ENCODE results near the gene TOX4.
"Not testable (repeated sequence)": the region's sequence is repeated elsewhere in the genome, so short reads cannot be mapped to it uniquely, and the experiment has no call there.

TOX4 gene

DNA sequence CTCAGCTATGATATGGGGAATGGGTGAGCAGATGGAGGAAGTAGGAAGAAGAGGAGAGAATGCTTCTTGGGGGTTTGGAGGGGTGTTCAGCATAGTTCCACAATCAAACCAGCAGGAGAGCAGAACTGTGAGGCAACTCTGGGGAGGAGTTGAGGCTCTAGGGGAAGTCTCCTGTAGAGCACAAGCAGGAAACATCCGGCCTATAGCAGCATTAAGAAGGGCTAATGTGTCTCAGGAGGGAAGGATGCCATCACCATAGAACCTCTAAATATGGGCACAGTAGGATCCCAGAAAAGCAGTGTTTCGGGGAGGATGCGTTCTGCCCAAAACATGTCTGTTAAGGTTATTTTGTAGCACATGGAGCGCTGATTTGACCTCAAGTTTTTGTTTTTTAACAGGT lies 57.6 kb downstream of the TOX4 start:
- no peak for DNase-seq (ENCODE audit: low read depth in 1 of 2, low spot score in 1 of 2)

DNA sequence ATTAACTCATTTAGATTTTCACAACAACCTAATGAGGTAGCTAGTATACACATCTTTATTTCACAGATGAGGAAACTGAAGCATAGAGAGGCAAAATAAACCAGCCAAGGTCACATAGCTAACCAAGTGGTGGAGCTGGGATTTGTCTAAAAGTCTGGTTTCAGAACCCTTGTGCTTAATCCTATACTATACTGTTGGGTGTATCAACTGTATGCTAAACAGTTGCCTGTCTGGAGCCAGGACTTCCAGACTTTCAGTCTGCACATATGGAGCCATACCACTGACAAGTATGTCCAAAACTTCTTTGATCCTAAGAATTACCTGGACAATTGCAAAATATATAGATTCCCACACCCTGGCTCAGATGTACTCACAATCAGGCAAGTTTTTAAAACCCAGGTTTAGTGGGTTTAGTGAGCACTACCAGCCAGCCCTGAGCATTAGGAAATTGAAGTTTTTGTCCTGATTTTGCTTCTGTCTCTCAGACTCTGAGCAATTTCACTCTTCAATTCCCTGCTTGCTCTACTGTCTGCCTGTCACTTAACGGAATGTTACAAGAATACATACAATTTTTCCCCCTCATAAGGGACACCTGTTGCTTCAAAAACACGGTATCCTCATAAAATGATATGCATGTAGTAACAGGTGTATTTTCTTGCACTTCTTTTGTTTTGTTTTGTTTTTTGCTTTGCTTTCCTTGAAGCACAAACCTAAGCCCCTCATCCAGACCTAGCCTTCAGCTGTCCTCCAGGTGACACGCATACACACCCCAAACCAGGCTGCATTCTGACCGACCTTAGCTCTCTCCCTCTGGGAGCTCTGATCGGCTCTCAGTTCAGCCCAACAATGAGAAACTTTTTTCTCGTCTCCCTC lies 58.8 kb downstream of the TOX4 start:
- no peak for DNase-seq (ENCODE audit: low read depth in 1 of 2, low spot score in 1 of 2)

DNA sequence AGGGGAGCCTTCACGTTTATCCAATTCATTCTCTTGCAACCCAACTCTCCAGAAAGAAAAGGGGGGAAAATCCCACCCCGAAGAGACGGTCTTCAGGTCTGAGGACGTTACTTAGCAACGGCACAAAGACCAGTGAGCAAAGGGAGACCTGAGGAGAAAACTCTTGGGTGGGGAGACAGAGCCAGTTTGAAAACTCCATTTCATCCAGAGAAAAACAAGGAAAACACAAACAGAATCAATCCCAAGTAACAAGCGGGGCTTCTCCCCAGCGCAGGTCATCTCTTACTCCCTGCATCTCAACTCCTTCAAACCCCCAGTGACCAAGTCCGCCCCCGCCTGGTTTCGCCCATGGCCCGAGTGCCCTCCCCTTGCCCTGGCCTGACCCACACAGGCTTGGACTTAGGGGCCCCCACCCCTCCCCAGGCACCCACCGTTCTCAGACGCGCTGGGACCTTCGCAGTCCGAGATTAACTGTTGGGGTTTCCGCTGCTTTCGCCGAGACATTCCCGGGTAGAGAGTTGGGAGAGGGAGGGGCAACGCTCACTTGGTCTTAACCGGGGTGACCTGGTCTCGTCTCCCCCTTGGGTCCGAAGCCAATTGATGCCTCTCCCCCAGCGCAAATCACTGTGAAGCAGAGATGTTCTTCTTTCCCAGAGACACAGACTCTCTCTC lies 59.6 kb downstream of the TOX4 start:
- no peak for DNase-seq (ENCODE audit: low read depth in 1 of 2, low spot score in 1 of 2)

DNA sequence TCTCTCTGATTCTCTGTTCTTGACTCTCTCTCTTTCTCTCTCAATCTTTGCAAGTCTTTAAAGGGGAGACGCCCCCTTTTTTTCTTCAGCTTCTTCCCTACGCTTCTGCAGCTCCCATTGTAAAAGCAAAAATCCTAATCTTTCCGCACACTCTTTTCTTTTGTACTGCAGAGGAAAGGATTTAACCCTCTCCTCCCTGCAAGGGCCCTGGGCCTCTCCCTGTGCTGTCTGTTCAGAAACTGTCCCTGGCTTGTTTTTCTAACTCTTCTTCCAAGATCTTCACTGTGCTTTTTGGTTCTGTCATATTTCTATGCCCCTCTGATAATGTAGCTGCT lies 60.1 kb downstream of the TOX4 start:
- no peak for DNase-seq (ENCODE audit: low read depth in 1 of 2, low spot score in 1 of 2)

DNA sequence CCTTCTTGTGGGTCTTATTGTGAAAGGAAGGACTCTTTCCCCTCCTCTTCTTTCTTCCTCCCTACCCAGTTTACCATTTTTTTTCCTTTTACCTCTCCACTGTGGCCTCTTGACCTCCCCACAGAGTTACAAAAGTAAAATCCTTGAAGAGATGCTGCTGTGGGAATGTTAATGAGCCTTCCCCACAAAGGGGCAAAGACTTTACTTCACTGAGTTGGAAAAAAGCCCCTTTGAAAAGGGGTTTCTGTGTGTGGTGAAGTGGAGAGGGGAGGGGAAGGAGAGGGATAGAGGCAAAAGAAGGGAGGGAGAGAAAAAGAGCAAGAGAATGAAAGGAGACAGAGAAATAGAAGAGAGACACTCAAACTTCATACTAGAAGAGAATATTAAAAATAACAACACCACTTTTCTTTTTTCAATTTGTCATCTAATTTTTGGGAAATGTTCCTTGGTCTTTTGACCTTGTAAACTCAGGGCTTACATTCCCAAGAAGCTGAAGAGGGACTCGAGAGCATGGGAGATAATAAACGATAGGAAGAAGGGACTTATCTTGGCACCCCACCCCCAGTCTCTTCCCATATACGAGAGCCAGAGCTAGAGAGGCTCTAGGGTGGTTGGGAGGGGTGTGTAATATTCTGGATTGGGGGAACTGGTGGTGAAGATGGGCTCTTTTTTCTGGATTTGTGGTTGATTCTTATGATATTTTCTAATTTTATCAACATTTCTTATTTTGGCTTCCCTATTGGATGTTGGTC lies 62.4 kb downstream of the TOX4 start:
- DNase-seq (ENCODE audit: low read depth in 1 of 2, low spot score in 1 of 2): no peak

DNA sequence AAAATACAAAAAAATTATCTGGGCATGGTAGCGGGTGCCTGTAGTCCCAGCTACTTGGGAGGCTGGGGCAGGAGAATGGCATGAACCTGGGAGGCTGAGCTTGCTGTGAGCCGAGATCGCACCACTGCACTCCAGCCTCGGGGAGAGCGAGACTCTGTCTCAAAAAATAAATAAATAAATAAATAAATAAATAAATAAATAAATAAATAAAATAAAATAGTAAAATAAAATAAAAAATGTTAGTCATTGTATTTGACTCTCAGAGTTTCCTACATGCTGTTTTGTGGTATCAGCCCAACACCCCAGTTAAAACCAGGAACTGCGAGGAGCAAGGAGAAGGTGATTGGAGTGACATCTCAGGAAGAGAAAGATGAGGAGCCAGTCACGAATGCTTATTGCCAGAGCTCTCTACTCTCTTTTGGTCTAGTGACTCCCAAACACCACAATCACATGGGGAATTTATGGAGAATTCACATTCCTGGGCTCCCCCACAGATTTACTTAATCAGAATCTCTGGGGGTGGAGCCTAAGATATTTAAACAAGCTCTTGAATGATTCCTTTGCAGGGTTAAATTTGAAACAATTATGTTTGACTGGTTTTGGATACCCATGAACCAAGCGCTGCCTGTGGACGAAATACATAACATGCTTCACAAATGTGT lies 64.5 kb downstream of the TOX4 start:
- no peak for DNase-seq (ENCODE audit: low read depth in 1 of 2, low spot score in 1 of 2)

DNA sequence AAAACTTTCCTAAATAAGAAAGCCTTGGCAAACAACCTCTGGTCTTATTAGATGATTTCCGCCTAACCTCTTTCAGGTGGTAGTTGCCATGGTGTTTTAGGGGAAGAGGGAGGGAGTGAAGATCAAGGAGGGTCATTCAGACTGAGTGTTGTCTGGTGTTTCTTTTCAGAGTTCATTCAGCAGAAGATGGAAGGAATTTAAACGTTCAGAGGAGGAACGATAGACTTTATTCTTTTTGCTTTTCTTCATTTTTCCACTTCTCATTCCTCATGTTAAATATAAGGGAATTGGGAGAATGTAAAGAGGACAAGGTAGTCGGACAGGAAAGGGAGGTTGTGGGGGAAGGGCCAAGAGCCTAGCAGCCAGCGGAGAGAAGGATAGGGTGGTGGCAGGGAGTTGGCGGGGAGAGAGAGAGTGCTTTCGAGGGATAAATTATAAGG lies 66.5 kb downstream of the TOX4 start:
- no peak for DNase-seq (ENCODE audit: low read depth in 1 of 2, low spot score in 1 of 2)

DNA sequence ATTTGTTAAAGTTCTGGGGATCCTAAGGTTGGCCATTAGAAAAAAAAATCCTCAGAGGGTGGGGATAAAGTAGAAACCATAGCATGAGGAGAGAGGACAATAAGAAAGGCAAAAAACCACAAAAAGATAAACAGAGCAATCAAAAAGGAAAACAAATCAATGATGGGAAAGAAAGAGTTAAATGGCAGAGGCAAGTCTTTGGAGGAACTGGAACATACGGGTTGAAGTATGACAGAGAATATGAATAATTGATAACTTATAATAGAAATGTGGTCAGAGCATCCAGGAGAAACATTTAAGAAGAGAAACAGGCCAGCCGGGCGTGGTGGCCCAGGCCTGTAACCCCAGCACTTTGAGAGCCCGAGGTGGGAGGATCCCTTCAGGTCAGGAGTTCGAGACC lies 67.0 kb downstream of the TOX4 start:
- no peak for DNase-seq (ENCODE audit: low read depth in 1 of 2, low spot score in 1 of 2)

DNA sequence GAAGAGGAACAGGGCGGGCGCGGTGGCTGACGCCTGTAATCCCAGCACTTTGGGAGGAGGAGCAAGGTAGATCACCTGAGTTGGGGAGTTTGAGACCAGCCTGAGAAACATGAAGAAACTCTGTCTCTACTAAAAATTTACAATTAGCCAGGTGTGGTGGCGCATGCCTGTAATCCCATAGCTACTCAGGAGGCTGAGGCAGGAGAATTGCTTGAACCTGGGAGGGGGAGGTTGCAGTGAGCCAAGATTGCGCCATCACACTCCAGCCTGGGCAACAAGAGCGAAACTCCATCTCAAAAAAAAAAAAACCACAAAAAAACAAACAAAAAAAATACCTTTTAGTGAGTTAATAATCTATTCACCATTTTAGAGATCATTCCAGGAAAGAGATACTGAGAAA lies 67.6 kb downstream of the TOX4 start:
- DNase-seq (ENCODE audit: low read depth in 1 of 2, low spot score in 1 of 2): not testable (repeated sequence)

Data from activated T-helper 1 cell treated with anti-CD3 and anti-CD28 coated beads, Interleukin-2, amount 50 U/mL, for 16 hours (primary cell).